ENCODE results near the gene GUCY2D. TPM values are rescaled to one million over a fixed set of nuclear protein-coding genes. Genes with fewer than 3 reads are reported as not detected.

GUCY2D gene
- total RNA-seq, 1 donor from 2014 or later: not detected

GRCh38 chr17:8031950-8032349 is 29.5 kb downstream of the GUCY2D start:
- no peaks in the 10 kb centered on the region for H3K36me3 ChIP-seq (ENCODE audit: control insufficient read depth, insufficient read depth, low read length)
- no peak for DNase-seq (ENCODE audit: low read depth)
- no peak overlapping the region for H3K4me3 ChIP-seq (ENCODE audit: low read depth, low read length)
- TF ChIP-seq, protein P1, sequence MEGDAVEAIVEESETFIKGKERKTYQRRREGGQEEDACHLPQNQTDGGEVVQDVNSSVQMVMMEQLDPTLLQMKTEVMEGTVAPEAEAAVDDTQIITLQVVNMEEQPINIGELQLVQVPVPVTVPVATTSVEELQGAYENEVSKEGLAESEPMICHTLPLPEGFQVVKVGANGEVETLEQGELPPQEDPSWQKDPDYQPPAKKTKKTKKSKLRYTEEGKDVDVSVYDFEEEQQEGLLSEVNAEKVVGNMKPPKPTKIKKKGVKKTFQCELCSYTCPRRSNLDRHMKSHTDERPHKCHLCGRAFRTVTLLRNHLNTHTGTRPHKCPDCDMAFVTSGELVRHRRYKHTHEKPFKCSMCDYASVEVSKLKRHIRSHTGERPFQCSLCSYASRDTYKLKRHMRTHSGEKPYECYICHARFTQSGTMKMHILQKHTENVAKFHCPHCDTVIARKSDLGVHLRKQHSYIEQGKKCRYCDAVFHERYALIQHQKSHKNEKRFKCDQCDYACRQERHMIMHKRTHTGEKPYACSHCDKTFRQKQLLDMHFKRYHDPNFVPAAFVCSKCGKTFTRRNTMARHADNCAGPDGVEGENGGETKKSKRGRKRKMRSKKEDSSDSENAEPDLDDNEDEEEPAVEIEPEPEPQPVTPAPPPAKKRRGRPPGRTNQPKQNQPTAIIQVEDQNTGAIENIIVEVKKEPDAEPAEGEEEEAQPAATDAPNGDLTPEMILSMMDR (IDR thresholded peaks at IDR 0.05; ENCODE audit: insufficient read depth, low read length, poor library complexity, severe bottlenecking): no peak
- H3K27me3 ChIP-seq (ENCODE audit: control insufficient read depth, insufficient read depth, low read length): peaks cover 8% of the 10 kb centered on the region

DNA sequence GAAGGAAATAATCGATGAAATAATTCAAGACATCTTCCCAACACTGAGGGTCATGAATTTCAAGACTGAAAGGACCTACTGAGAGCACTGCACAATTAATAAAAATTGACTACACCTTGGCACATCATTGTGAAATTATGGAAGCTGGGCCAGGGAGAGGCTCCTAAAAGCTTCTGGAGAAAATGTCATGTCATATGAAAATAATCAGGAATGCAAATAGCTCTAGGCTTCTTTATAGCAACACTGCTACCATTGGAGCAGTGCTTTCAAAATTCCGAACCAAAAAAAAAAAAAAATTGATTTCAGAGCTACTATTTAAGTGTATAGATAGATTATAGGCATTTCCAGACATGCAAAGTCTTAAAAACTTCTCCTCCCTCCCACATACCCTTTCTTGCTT is 30.0 kb downstream of the GUCY2D start:
- DNase-seq (ENCODE audit: low read depth): no peak
- TF ChIP-seq, protein P1 (IDR thresholded peaks at IDR 0.05; ENCODE audit: insufficient read depth, low read length, poor library complexity, severe bottlenecking): no peak
- H3K36me3 ChIP-seq (ENCODE audit: control insufficient read depth, insufficient read depth, low read length): no peaks in the 10 kb centered on the region

DNA sequence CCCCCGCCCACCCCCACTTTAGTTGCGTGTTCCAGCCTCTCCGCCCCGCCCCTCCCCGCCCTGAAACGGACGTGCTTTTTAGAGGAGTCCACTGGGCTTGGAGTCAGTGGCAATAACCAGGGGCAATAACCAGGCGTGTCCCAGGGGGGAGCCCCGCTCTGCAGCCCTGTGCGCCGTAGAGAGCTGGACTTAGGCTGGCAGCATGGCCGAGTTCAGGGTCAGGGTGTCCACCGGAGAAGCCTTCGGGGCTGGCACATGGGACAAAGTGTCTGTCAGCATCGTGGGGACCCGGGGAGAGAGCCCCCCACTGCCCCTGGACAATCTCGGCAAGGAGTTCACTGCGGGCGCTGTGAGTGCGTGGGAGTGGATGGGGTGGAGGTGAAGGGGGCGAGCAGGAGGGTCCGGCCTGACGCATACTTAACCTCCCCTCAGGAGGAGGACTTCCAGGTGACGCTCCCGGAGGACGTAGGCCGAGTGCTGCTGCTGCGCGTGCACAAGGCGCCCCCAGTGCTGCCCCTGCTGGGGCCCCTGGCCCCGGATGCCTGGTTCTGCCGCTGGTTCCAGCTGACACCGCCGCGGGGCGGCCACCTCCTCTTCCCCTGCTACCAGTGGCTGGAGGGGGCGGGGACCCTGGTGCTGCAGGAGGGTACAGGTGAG is 36.7 kb downstream of the GUCY2D start, which contains the start of gene ALOX15B:
Gene ALOX15B (plus strand): TSS at position 106 of the 657 bp plus-strand sequence. CDS start 97 bp downstream, at position 203.
- TF ChIP-seq, protein P1 (IDR thresholded peaks at IDR 0.05; ENCODE audit: insufficient read depth, low read length, poor library complexity, severe bottlenecking): no peak
- no peak for DNase-seq (ENCODE audit: low read depth)
- peaks cover 21% of the 10 kb centered on the region for H3K27me3 ChIP-seq (ENCODE audit: control insufficient read depth, insufficient read depth, low read length)
- no peak within 1 kb of the TSS for H3K4me3 ChIP-seq (ENCODE audit: low read depth, low read length)
- H3K36me3 ChIP-seq (ENCODE audit: control insufficient read depth, insufficient read depth, low read length): no peaks in the 10 kb centered on the region

More for the DNA sequence above, 30.0 kb downstream of the GUCY2D start:
- Histone ChIP-seq H3K27me3 (ENCODE audit: control insufficient read depth, insufficient read depth, low read length) (peaks cover 6% of the 10 kb centered on the region), H3K4me3 (ENCODE audit: low read depth, low read length) (no peak overlapping the region)

DNA sequence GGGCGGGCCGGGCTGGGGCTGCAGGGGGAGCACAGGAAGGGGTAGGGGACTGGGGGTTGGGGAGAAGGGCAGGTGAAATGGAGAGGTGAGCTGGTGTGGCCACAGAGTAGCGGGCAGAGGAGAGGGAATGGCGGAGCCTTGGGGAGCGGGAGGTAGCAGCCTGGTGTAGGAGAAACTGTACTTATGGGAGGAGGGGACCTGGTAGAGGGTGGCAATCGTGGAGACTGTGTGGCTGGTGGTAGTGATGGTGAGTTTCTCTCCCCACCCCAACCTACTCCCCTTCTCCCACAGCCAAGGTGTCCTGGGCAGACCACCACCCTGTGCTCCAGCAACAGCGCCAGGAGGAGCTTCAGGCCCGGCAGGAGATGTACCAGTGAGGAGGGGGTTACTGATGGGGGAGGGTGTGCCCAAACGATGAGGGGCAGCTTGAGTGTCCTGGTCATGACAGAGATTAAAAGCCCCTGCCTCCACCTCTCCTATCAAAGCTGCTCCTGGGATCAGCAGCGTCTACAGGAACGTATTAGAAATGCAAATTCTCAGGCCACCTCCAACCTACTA is 37.3 kb downstream of the GUCY2D start:
- peaks cover 21% of the 10 kb centered on the region for H3K27me3 ChIP-seq (ENCODE audit: control insufficient read depth, insufficient read depth, low read length)
- no peak for DNase-seq (ENCODE audit: low read depth)
- no peak overlapping the region for H3K4me3 ChIP-seq (ENCODE audit: low read depth, low read length)
- TF ChIP-seq, protein P1 (IDR thresholded peaks at IDR 0.05; ENCODE audit: insufficient read depth, low read length, poor library complexity, severe bottlenecking): no peak
- no peaks in the 10 kb centered on the region for H3K36me3 ChIP-seq (ENCODE audit: control insufficient read depth, insufficient read depth, low read length)

DNA sequence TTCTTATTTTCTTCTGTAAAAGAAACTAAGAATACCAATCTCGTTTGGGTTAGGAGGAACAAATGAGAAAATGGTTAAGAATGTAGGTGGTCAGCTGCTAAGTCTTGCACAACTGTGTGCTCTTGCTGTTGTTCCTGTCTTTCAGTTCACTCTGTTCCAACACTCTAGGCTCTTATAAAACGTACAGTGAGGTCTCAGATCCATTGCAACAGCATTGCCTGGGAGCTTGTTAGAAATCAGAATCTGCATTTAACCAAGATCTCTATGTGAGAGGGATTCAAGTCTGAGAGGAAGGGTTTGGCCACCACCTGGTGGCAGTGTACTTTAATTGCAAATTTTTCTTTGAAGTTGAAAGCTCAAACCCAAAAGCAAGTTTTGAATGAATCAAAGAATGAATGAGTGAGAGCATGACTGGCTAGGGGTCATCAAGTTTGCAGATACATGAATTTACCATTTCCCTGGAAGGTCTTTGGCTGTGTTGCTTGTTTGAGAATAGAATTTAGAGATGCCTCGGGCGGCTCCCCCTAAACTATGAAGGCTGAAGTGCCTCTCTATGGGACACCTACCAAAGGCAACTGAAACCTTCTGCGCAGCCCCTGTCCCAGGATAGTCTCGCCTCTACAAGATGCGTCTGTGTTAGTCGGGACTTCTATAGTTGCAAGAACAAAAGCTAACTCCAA is 39.0 kb downstream of the GUCY2D start:
- no peak for DNase-seq (ENCODE audit: low read depth)
- TF ChIP-seq, protein P1 (IDR thresholded peaks at IDR 0.05; ENCODE audit: insufficient read depth, low read length, poor library complexity, severe bottlenecking): peak; percentile 54
- Histone ChIP-seq H3K4me3 (ENCODE audit: low read depth, low read length) (no peak overlapping the region), H3K36me3 (ENCODE audit: control insufficient read depth, insufficient read depth, low read length) (no peaks in the 10 kb centered on the region), H3K27me3 (ENCODE audit: control insufficient read depth, insufficient read depth, low read length) (peaks cover 28% of the 10 kb centered on the region)

Data from kidney epithelial cell (primary cell).